Activated CD4-positive, CD25-positive, alpha-beta regulatory T cell (primary cell): ENCODE data around the gene NEXN.
A peak's percentile ranks its signal among the peaks of the same experiment; 100 is the strongest.
"Not testable (repeated sequence)": the region's sequence is repeated elsewhere in the genome, so short reads cannot be mapped to it uniquely, and the experiment has no call there.

Source experiments
- DNase-seq, 4 experiments: peaks; one replicate each; lab custom pipeline; 2025; lab: John Stamatoyannopoulos, UW

The NEXN gene

GRCh38 chr1:77961392-77961791, 73.0 kb downstream of the NEXN start:
- no peak for DNase-seq

- no peak for DNase-seq
These were observed 77.9 kb downstream of the NEXN start for GRCh38 chr1:77966291-77966690.

- no peak for DNase-seq
These were observed 81.8 kb downstream of the NEXN start for GRCh38 chr1:77970192-77970591.

- no peak for DNase-seq
These were observed 83.7 kb downstream of the NEXN start for GRCh38 chr1:77972080-77972479.

GRCh38 chr1:77975386-77975785, 87.0 kb downstream of the NEXN start:
- DNase-seq = no peak

DNA sequence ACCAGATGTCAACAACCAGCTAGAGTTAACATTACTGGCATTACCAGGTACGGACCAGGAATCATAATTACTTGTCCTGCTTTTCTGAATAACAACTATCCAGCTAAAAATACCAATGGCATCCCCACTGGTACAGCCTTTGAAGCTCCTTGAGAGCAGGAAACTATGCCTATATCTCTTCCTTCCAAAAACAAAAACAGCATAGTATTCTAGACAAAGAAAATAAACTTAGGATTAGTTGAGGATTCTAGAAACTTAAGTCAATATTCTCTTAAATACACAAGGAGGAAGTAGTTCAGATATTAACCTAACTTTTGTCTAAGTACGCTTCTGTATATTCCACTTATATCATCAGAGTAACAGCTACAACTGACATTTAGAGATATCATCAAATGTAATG, 87.5 kb downstream of the NEXN start:
- no peak for DNase-seq

DNA sequence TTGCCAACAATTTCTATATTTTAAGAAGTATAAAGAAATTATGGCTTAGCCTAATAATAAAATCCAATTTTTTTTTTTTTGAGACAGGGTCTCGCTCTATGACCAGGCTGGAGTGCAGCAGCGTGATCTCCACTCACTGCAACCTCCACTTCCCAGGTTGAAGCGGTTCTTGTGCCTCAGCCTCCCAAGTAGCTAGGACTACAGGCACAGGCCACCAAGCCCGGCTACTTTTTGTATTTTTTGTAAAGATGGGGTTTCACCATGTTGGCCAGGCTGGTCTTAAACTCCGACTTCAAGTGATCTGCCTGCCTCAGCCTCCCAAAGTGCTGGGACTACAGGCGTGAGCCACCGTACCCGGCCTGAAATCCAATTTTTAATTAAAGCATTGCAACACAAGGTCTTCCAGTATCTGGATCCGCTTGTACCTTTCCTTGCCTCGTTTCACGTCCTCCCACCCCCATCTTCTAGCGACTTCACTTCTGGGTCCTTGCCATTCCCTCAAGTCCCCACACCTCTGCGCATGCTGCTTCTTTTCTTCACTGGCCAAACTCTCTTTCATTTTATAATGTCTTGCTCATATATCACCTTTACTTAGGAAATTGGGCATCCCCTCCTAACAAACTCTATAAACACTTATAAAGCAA, 88.1 kb downstream of the NEXN start:
- no peak for DNase-seq

DNA sequence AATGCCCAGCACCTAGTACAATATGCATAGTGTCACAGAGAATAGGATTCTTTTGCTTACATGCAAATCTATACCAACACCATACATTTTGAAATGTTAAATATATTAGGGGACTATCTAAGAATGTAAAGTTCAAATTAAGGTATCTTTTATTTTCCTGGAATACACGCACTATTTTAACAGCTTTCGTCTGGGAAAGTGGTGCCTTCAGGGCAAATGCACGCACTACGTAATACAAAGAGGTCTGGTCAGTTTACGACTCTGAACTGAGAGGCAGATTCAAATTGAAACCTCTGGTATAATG, 89.5 kb downstream of the NEXN start:
- no peak for DNase-seq

GRCh38 chr1:77978293-77978968, 90.0 kb downstream of the NEXN start:
- peak; percentile 17 to 61 (median 54) for DNase-seq

- DNase-seq = peak; percentile 83 to 88 (median 86)
These were observed 90.8 kb downstream of the NEXN start, which contains the start of gene FUBP1 for GRCh38 chr1:77978969-77979876. Gene FUBP1 (minus strand): TSS chr1:77979072. CDS start chr1:77979004, 68 bp downstream.

- DNase-seq = not testable (repeated sequence)
These were observed 95.0 kb downstream of the NEXN start for GRCh38 chr1:77983352-77983996.

DNA sequence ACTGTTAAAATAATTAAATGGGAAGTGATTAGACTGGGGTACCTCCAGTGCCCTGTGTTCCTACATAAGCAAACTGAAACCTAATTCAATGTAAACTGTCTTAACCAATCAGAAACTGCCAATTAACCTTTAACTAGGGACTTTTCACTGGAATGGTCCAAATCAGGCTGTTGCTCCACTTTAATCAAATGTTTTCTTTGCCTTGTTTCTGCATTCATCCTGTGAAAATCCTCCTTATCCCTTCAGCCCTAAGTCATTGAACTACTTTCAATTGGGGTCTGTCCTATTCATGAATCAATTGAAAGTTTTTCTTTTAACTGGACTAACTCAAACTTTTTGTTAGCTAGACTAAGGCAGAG, 95.6 kb downstream of the NEXN start:
- no peak for DNase-seq

DNA sequence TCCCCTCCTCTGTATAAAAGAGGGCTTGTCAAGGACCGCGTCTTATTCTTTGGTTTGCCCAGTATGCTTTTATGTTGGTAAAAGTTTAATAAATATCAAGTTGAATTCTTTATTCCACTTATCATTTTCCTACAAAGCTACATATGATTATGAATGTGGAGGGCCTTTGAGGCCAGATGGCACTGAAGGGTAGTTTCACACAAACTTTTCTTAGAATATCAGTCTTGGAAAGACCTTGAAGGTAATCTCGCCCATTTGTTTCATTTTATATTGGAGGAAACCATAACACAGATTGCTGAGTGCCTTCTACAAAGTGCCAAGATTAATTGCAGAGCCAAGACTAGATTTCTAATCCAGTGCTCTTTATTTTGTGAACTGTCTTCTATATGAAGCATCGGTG, 96.2 kb downstream of the NEXN start:
- DNase-seq = no peak

GRCh38 chr1:77986810-77987209, 98.4 kb downstream of the NEXN start:
- no peak for DNase-seq

DNA sequence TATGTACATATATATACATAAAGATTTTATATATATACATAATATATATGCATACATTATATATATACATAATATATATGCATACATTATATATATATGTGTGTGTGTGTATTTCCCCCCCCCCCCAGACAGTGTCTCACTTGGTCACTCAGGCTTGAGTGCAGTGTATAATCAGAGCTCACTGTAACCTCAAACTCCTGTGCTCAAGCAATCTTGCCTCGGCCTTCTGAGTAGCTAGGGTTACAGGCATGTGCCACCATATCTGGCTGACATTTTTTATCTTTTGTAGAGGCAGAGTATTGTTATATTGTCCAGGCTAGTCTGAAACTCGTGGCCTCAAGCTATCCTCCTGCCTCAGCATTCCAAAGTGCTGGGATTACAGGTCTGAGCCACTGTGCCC, 99.5 kb downstream of the NEXN start:
- DNase-seq = no peak

GRCh38 chr1:77989744-77990143, 101.3 kb downstream of the NEXN start:
- DNase-seq = no peak

- DNase-seq = no peak
These were observed 102.3 kb downstream of the NEXN start for GRCh38 chr1:77990629-77991204.

DNA sequence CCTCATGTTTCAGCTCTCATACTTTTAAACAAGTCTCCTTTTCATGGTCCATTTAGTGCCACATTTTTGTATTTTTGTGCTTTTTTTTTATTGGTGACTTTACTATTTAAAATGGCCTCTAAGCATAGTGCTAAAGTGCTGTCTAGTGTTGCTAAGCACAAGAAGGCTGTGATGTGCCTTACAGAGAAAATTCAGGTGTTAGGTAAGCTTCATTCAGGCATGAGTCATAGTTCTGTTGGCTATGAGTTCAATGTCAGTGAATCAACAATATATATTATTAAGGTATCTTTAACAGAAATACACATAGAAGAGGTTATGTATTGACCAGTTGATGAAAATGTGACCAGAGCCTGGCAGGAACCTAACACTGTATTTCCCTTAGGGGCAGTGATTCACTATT, 103.2 kb downstream of the NEXN start:
- no peak for DNase-seq
